NT2/D1 (cell line): Measurements from ENCODE around the gene TUFT1.

ENCODE experiments used
- DNase-seq: peaks from one replicate; pipeline ENCODE4 v3.0.0-alpha.2; 2011; ENCODE audit warnings: low read depth, low spot score
- H3K27me3 ChIP-seq: 2 replicates; pipeline ENCODE4 v1.6.0; 2011; ENCODE audit warnings: mild to moderate bottlenecking; ENCODE audit not compliant: insufficient read length, insufficient read depth
- H3K36me3 ChIP-seq: 2 replicates; pipeline ENCODE4 v1.6.1; 2011; ENCODE audit warnings: mild to moderate bottlenecking, low read length, mixed read lengths; ENCODE audit not compliant: insufficient read depth, insufficient read length
- H3K4me1 ChIP-seq: 2 replicates; pipeline ENCODE4 v1.5.1; 2011; ENCODE audit not compliant: insufficient read depth, insufficient read length
- H3K4me3 ChIP-seq: 2 replicates; pipeline ENCODE4 v1.5.1; 2011; ENCODE audit warnings: low read depth; ENCODE audit not compliant: insufficient read length
- H3K9ac ChIP-seq: 2 replicates; pipeline ENCODE4 v1.6.0; 2011; ENCODE audit warnings: low read depth; ENCODE audit not compliant: insufficient read length
- H3K9me3 ChIP-seq: 2 replicates; pipeline ENCODE4 v1.5.1; 2011; ENCODE audit warnings: mild to moderate bottlenecking, low read length; ENCODE audit not compliant: insufficient read depth
- SUZ12 ChIP-seq: IDR thresholded peaks from 2 replicates; pipeline ENCODE4 v1.6.1; 2011; ENCODE audit not compliant: insufficient read length, insufficient read depth; ENCODE audit errors: extremely low read depth
- YY1 ChIP-seq: IDR thresholded peaks from 2 replicates; pipeline ENCODE4 v1.6.1; 2011; ENCODE audit not compliant: insufficient read length, insufficient read depth
- ZNF274 ChIP-seq: IDR thresholded peaks from 2 replicates; pipeline ENCODE4 v1.6.1; 2011; ENCODE audit warnings: mild to moderate bottlenecking, low read depth, low read length

Gene TUFT1

DNA sequence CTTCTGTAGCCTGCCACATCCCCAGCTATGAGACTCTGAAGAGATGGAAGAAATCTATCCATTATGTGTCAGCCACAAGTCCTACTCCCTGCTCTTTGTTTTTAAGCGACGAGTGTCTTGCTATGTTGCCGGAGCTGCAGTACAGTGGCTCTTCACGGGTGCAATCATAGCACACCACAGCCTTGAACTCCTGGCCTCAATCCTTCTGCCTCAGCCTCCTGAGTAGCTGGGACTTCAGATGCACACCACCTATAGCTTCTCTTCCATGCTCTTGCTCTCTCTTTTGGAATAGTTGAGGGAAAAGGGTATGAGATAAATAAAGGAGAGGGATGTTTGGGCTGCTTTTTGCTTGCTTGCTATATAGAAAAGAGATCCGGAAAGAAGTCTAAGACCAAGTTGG lies 1.6 kb downstream of the TUFT1 start:
- peaks cover 7% of the 10 kb centered on the region for H3K4me1 ChIP-seq
- H3K4me3 ChIP-seq, result peak overlapping the region; percentile 86
- peaks cover 9% of the 10 kb centered on the region for H3K27me3 ChIP-seq
- TF ChIP-seq YY1, result no peak
- no peak for TF ChIP-seq SUZ12
- TF ChIP-seq ZNF274, result no peak
- peak overlapping the region; percentile 12 for H3K9ac ChIP-seq
- no peak for DNase-seq
- H3K36me3 ChIP-seq, result peaks cover 47% of the 10 kb centered on the region
- no peaks in the 10 kb centered on the region for H3K9me3 ChIP-seq

DNA sequence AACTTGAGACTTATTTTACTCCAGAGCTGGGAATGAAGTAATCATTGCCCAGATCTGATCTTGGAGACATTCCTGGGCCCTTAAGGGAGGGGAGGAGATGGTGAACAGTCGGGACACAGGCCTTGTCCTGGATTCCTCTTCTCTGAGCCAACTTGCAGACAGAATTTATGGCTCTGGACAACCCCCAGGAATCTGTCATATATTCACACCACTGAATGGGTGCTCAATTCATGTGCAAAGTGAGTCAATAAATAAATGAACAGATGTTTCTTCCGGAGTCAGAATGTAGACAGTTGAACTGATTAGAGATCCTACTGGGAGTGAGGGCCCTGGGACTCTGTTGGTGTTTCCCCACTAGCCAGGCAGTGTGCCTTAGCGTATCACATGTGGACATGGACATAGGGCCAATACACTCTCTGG lies 2.6 kb downstream of the TUFT1 start:
- peaks cover 38% of the 10 kb centered on the region for H3K36me3 ChIP-seq
- no peaks in the 10 kb centered on the region for H3K9me3 ChIP-seq
- no peak for TF ChIP-seq YY1
- TF ChIP-seq SUZ12, result no peak
- TF ChIP-seq ZNF274, result no peak
- no peak overlapping the region for H3K9ac ChIP-seq
- no peak for DNase-seq
- H3K27me3 ChIP-seq, result peaks cover 9% of the 10 kb centered on the region
- no peak overlapping the region for H3K4me3 ChIP-seq
- H3K4me1 ChIP-seq, result peaks cover 14% of the 10 kb centered on the region

DNA sequence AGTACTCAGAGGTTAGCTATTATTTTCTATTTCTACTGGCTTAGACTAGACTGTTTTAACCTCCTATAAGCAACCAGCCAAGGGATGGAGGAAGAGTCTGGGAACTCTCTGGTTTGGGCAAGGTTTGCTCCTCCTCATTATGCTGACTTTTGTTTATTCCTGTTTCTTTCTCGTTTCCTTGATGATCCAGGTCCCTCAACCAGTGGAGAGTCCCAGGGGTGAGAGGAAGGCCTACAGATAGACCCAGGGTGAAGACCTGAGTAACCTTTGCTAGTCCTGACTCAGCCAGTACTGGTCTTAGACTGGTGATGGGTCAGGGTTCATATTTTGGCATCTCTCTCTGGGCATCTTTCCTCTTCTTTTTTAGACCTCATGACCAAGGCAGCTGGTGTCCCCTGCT lies 5.4 kb downstream of the TUFT1 start:
- DNase-seq, result no peak
- H3K4me1 ChIP-seq, result peaks cover 16% of the 10 kb centered on the region
- TF ChIP-seq ZNF274 (no peak), SUZ12 (no peak), YY1 (no peak)

DNA sequence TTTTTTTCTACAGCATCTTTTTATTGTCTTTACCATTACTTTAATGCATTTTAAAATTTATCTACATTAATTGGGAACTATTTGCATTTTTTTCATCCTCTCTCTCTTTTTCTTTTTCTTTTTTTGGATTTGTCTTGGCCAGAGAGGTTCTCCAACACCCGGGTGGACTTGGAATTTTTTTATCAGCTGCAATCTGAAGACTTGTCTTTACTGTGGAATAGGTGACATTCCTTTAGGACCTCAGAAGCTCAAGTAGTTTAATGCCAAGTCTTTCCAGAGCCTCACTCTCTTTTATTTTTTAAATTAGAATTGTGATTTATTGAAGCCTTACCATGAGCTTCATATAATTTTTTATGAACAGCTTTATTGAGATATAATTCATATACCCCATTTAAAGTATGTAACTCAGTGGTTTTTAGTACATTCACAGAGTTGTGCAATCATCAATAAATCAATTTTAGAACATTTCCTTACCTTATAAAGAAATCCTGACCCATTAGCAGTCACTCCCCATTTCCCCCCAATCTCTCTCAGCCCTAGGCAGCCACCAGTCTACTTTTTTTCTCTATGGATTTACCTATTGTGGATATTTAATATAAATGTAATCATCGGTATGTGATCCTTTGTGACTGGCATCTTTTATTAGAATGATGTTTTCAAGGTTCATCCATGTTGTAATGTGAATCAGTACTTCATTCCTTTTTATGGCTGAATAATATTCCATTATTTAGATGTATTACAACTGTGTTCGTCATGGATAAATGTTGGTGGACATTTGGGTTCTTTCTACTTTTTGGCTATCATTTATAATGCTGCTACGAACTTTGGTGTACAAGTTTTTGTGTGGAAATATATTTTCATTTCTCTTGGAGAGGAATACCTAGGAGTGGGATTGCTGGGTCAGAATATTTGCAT lies 6.2 kb downstream of the TUFT1 start:
- TF ChIP-seq YY1 (no peak), SUZ12 (no peak), ZNF274 (no peak)
- no peak overlapping the region for H3K9ac ChIP-seq
- H3K4me3 ChIP-seq, result no peak overlapping the region
- H3K27me3 ChIP-seq, result peaks cover 6% of the 10 kb centered on the region
- no peak for DNase-seq
- H3K36me3 ChIP-seq, result peaks cover 36% of the 10 kb centered on the region
- no peaks in the 10 kb centered on the region for H3K9me3 ChIP-seq
- peaks cover 16% of the 10 kb centered on the region for H3K4me1 ChIP-seq

More for the DNA sequence above, 5.4 kb downstream of the TUFT1 start:
- H3K27me3 ChIP-seq, result peaks cover 9% of the 10 kb centered on the region
- H3K9ac ChIP-seq, result no peak overlapping the region
- H3K9me3 ChIP-seq, result no peaks in the 10 kb centered on the region
- H3K36me3 ChIP-seq, result peaks cover 31% of the 10 kb centered on the region
- H3K4me3 ChIP-seq, result no peak overlapping the region

DNA sequence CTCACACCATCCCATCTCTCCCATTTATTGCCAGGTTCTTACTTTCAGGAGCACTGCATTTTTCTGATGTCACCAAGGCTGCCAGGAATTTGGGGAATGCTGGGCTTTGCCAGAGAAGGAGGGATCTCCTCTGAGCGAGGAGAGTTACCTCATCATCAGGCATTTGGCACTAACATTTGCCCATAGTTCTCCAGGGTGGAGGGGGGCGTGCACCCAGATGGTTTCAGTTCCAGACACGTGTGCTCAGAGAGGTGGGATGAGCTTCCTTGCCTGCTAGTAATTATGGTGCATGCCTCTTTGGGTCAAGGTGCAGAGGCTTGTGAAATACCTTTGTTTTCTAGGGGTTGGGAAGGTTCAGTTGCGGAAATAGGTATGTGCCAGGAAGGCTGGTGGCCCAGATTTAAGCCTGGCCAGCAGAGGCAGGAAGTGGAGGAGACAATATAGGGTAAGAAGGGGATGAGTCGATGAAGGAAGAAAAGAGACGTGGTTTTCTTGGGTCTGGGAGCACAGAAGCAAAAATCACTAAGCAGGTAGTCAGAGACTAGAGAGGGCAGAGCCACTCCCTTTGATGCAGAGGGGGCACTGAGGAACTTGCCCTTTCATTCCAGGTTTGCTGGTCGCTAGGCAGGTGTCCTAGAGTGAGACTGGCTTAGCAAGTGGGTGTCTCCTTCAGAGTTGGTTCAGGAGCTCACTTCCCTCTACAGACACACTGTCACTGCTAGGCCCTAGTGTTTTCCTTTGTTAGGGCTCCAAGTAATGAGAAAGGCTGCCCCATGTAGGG lies 7.2 kb downstream of the TUFT1 start:
- TF ChIP-seq ZNF274 (no peak), YY1 (no peak), SUZ12 (no peak)
- peak; percentile 91 for DNase-seq
- H3K4me1 ChIP-seq, result peaks cover 13% of the 10 kb centered on the region
- no peaks in the 10 kb centered on the region for H3K9me3 ChIP-seq
- H3K4me3 ChIP-seq, result no peak overlapping the region
- no peaks in the 10 kb centered on the region for H3K27me3 ChIP-seq
- peak overlapping the region; percentile 46 for H3K9ac ChIP-seq
- peaks cover 33% of the 10 kb centered on the region for H3K36me3 ChIP-seq

DNA sequence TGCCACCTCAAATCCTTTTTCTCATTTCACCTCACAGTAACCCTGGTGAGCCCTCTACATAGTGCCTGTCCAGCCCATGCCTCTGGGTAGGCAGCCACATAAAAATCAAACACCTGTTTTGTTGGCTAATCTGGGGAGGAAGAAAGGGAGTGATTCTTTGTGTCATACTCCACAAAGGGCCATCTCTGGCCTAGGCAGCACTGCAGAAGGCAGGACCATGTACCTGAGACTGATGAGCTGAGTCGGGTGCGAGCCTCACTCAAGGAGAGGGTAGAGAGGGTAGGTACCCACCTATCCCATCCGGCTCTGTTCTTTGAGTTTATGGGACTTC lies 7.8 kb downstream of the TUFT1 start:
- no peaks in the 10 kb centered on the region for H3K27me3 ChIP-seq
- H3K9me3 ChIP-seq, result no peaks in the 10 kb centered on the region
- no peak for DNase-seq
- peak overlapping the region; percentile 46 for H3K9ac ChIP-seq
- H3K4me3 ChIP-seq, result no peak overlapping the region
- TF ChIP-seq YY1 (no peak), SUZ12 (no peak), ZNF274 (no peak)
- H3K36me3 ChIP-seq, result peaks cover 31% of the 10 kb centered on the region
- H3K4me1 ChIP-seq, result peaks cover 13% of the 10 kb centered on the region

DNA sequence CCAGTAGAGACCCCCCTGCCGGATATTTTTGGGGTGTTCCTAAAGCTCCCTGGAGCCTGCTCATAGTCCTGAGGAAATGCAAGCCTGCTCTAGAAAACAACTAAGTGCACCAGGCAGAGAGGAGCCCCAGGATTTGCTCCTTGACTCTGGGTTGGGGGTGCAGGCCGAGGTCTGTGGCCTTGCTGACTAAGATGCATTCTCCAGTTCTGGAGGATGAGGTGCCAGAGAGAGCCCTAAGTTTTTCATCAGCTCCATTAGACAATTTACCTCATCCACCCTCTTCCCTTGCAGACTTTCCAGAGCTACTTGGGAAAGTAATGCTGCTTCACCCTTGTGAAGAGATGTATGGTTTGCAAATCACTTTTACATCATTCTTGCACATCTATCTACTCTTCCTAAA lies 9.1 kb downstream of the TUFT1 start:
- H3K9me3 ChIP-seq, result no peaks in the 10 kb centered on the region
- no peaks in the 10 kb centered on the region for H3K27me3 ChIP-seq
- H3K4me1 ChIP-seq, result peaks cover 13% of the 10 kb centered on the region
- H3K4me3 ChIP-seq, result no peak overlapping the region
- H3K9ac ChIP-seq, result peak overlapping the region; percentile 7
- DNase-seq, result no peak
- TF ChIP-seq SUZ12, result no peak
- TF ChIP-seq YY1, result no peak
- TF ChIP-seq ZNF274, result no peak
- H3K36me3 ChIP-seq, result peaks cover 26% of the 10 kb centered on the region
